Endothelial cell of umbilical vein (primary cell): ENCODE measurements around the gene HLA-DPB1. TPM values are rescaled to one million over a fixed set of nuclear protein-coding genes. Genes with fewer than 3 reads are reported as not detected.

Experiments used
- BruUV-seq: library from RNA; stranded (reverse); fragments of 400-500 nt; replicated peaks from 2 replicates; lab custom pipeline; 2021; lab: Mats Ljungman, UMichigan
- CTCF ChIA-PET: fragments of 300-600, 350-600 bp; sonication (Branson Sonifier 250); formaldehyde crosslinking; loops from one replicate; lab custom pipeline; 2021; ENCODE audit warnings: antibody characterized with exemption, inconsistent platforms; lab: Charles Lee
- POLR2A ChIA-PET: fragments of 300-600, 350-600 bp; sonication (Branson Sonifier 250); formaldehyde crosslinking; loops from one replicate; lab custom pipeline; 2021; ENCODE audit warnings: antibody characterized with exemption, inconsistent platforms; lab: Charles Lee
- DNase-seq: peaks from one replicate; pipeline ENCODE4 v3.0.0-alpha.2; 2011; ENCODE audit warnings: low read depth, low spot score
- FAIRE-seq: peaks from 2 replicates; lab custom pipeline; 2011; peaks lifted over from hg19 to GRCh38; lab: Jason Lieb, UNC
- H2AFZ ChIP-seq: 2 replicates; pipeline ENCODE4 v1.6.0; 2012; ENCODE audit warnings: low read depth, low read length, control low read depth, inconsistent platforms
- H3K27ac ChIP-seq: 2 replicates; pipeline ENCODE4 v1.5.1; 2011; ENCODE audit warnings: low read depth, mild to moderate bottlenecking, control low read depth, low read length, moderate library complexity; ENCODE audit not compliant: insufficient read depth
- H3K27me3 ChIP-seq, 2 experiments: 2 replicates each; pipeline versions ENCODE4 v1.6.0 to v1.6.1; 2011; ENCODE audit warnings: low read length in 2 of 2, mixed read lengths in 1 of 2; ENCODE audit not compliant: control insufficient read depth in 2 of 2, insufficient read depth in 2 of 2
- H3K36me3 ChIP-seq, 2 experiments: 2 replicates in 1 of 2; 3 replicates in 1 of 2; pipeline ENCODE4 v1.5.1; 2011; ENCODE audit warnings: low read length in 2 of 2, mild to moderate bottlenecking in 1 of 2, moderate library complexity in 1 of 2; ENCODE audit not compliant: control insufficient read depth in 2 of 2, insufficient read depth in 2 of 2; ENCODE audit errors: extremely low read depth in 1 of 2
- H3K4me1 ChIP-seq: 3 replicates; pipeline ENCODE4 v1.5.1; 2011; ENCODE audit warnings: mild to moderate bottlenecking, low read length; ENCODE audit not compliant: control insufficient read depth, insufficient read depth; ENCODE audit errors: extremely low read depth
- H3K4me2 ChIP-seq: 2 replicates; pipeline ENCODE4 v1.6.1; 2011; ENCODE audit warnings: low read length, control low read depth, mixed read lengths; ENCODE audit not compliant: insufficient read depth
- H3K4me3 ChIP-seq, 3 experiments: fragments of 200-600 bp in 1 of 3; sonication (generic), shearing (Covaris generic) in 1 of 3; replicated peaks in 1 of 3; 2 replicates each; pipeline ENCODE4 v1.5.1; 2011 to 2016; ENCODE audit warnings: control low read depth in 3 of 3, low read length in 3 of 3, mild to moderate bottlenecking in 2 of 3, inconsistent platforms in 1 of 3, low read depth in 1 of 3, moderate library complexity in 1 of 3; ENCODE audit not compliant: insufficient read depth in 1 of 3
- H3K79me2 ChIP-seq: 2 replicates; pipeline ENCODE4 v1.6.0; 2012; ENCODE audit warnings: low read length, inconsistent platforms; ENCODE audit not compliant: control insufficient read depth, insufficient read depth
- H3K9ac ChIP-seq: replicated peaks from 2 replicates; pipeline ENCODE3; 2011; ENCODE audit warnings: low read length, control low read depth; ENCODE audit not compliant: insufficient read depth; ENCODE audit errors: extremely low read depth
- H3K9me1 ChIP-seq: replicated peaks from 3 replicates; pipeline ENCODE4 v1.6.0; 2011; ENCODE audit warnings: mild to moderate bottlenecking, low read length; ENCODE audit not compliant: control insufficient read depth, insufficient read depth; ENCODE audit errors: extremely low read depth
- H3K9me3 ChIP-seq: replicated peaks from 2 replicates; pipeline ENCODE4 v1.5.1; 2012; ENCODE audit warnings: low read length, inconsistent platforms; ENCODE audit not compliant: control insufficient read depth, insufficient read depth
- H4K20me1 ChIP-seq: replicated peaks from 2 replicates; pipeline ENCODE3; 2011; ENCODE audit warnings: mild to moderate bottlenecking, low read length; ENCODE audit not compliant: control insufficient read depth, insufficient read depth; ENCODE audit errors: extremely low read depth
- EZH2 ChIP-seq: IDR thresholded peaks from 2 replicates; pipeline ENCODE4 v1.6.1; 2012; ENCODE audit warnings: borderline replicate concordance, low read depth, mild to moderate bottlenecking, moderate library complexity, low read length, inconsistent platforms; ENCODE audit not compliant: severe bottlenecking
- FOS ChIP-seq: IDR thresholded peaks from 2 replicates; pipeline ENCODE4 v1.6.1; 2011; ENCODE audit warnings: mild to moderate bottlenecking, low read length, moderate library complexity, borderline replicate concordance; ENCODE audit not compliant: insufficient read depth
- GATA2 ChIP-seq: IDR thresholded peaks from 2 replicates; pipeline ENCODE4 v1.7.0; 2011; ENCODE audit warnings: low read depth, mild to moderate bottlenecking, moderate library complexity, mixed read lengths, low read length; ENCODE audit not compliant: insufficient read length, insufficient read depth
- JUN ChIP-seq: IDR thresholded peaks from 2 replicates; pipeline ENCODE4 v1.6.1; 2011; ENCODE audit warnings: borderline replicate concordance, low read depth; ENCODE audit not compliant: insufficient read length, insufficient read depth
- MAX ChIP-seq: IDR thresholded peaks from 2 replicates; pipeline ENCODE4 v1.6.1; 2011; ENCODE audit not compliant: insufficient read depth, insufficient read length
- MYC ChIP-seq: IDR thresholded peaks from one replicate; pipeline ENCODE4 v1.6.1; 2011; ENCODE audit warnings: mild to moderate bottlenecking, low read depth, low read length
- POLR2A ChIP-seq: IDR thresholded peaks from 2 replicates; pipeline ENCODE4 v1.6.1; 2012; ENCODE audit warnings: low read depth, mild to moderate bottlenecking, control low read depth, low read length
- POLR2AphosphoS5 ChIP-seq: IDR thresholded peaks from 2 replicates; pipeline ENCODE4 v1.6.1; 2012; ENCODE audit warnings: low read depth, mild to moderate bottlenecking, control low read depth, low read length, moderate library complexity; ENCODE audit not compliant: insufficient read depth
- dilution Hi-C: fragments of 300-500 bp; cut with MboI; formaldehyde crosslinking; loops from one replicate; pipeline ENCODE4 v1.15.0; 2019; ENCODE audit warnings: low sequenced_read_pairs; ENCODE audit not compliant: extremely low pct_ligation_motif_present
- intact Hi-C: fragments of 100-400 bp; cut with micrococcal nuclease; formaldehyde crosslinking; loops from one replicate; pipeline ENCODE4 v1.10.0; 2022
- polyA plus RNA-seq, 4 experiments: library from polyadenylated mRNA; depleted of rRNA in 3 of 4; stranded (reverse) in 3 of 4; unstranded in 1 of 4; fragments of >200 nt; gene quantifications; 2 replicates each; pipeline versions ENCODE4 v1.2.1 to v1.2.3, GENCODE V29; 2011 to 2012; ENCODE audit warnings: missing spikeins in 1 of 4
- total RNA-seq: library from RNA; stranded (reverse); gene quantifications from 2 replicates; pipeline ENCODE4 v1.2.3, GENCODE V29; 2021
- TF ChIP-seq, protein P1 (sequence below), 2 donors: IDR thresholded peaks; 1 replicate in 1 of 2; 2 replicates in 1 of 2; pipeline ENCODE4 v1.5.1; 2011; ENCODE audit warnings: low read length in 2 of 2, mild to moderate bottlenecking in 2 of 2, moderate library complexity in 2 of 2, control low read depth in 1 of 2, inconsistent platforms in 1 of 2, low read depth in 1 of 2; ENCODE audit not compliant: insufficient read depth in 1 of 2; ENCODE audit errors: extremely low read depth in 1 of 2

Gene HLA-DPB1
- total and polyA plus RNA-seq, 2 donors (not counting 3 experiments of a cell fraction or from before 2014, with no cell fraction given) = 2.3 to 38.0 TPM

DNA sequence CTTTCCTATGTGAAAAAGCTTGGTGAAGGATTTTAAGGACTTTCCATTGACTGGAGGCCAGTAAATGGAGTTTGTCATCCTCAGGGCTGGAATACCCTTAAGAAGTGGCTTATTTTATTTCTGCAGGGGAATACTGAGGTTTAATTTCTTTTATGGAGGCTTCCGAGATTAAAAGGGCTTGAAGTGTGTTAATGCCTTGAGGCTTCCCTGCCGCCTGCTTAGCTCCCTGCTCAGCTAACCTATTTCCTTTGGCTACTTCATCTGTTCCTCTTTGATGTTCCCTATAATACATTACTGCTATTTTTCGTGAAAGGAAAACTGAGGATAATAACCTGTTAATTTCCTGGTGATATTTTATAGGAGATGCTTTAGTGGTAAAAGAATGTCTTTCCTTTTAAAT lies 44.2 kb downstream of the HLA-DPB1 start:
- no peak overlapping the region for H2AFZ ChIP-seq
- no peaks in the 10 kb centered on the region for H3K9me1 ChIP-seq
- no peak overlapping the region for H3K9ac ChIP-seq
- peaks cover 36 to 37% of the 10 kb centered on the region in 2 experiments for H3K27me3 ChIP-seq
- H3K4me1 ChIP-seq = no peaks in the 10 kb centered on the region
- no peak overlapping the region for H3K4me2 ChIP-seq
- no peak overlapping the region for H3K4me3 ChIP-seq
- intact Hi-C loops = no loop called here
- FAIRE-seq (no peak), DNase-seq (no peak)
- H3K79me2 ChIP-seq = no peaks in the 10 kb centered on the region
- no peak overlapping the region for H3K27ac ChIP-seq
- BruUV-seq = no TSS peak
- POLR2A ChIA-PET = no interaction called here
- TF ChIP-seq FOS (no peak), MAX (no peak), JUN (no peak), MYC (no peak), EZH2 (no peak), GATA2 (no peak), POLR2AphosphoS5 (no peak), POLR2A (no peak)
- TF ChIP-seq, protein P1, sequence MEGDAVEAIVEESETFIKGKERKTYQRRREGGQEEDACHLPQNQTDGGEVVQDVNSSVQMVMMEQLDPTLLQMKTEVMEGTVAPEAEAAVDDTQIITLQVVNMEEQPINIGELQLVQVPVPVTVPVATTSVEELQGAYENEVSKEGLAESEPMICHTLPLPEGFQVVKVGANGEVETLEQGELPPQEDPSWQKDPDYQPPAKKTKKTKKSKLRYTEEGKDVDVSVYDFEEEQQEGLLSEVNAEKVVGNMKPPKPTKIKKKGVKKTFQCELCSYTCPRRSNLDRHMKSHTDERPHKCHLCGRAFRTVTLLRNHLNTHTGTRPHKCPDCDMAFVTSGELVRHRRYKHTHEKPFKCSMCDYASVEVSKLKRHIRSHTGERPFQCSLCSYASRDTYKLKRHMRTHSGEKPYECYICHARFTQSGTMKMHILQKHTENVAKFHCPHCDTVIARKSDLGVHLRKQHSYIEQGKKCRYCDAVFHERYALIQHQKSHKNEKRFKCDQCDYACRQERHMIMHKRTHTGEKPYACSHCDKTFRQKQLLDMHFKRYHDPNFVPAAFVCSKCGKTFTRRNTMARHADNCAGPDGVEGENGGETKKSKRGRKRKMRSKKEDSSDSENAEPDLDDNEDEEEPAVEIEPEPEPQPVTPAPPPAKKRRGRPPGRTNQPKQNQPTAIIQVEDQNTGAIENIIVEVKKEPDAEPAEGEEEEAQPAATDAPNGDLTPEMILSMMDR (IDR thresholded peaks at IDR 0.05; ENCODE audit: extremely low read depth in 1 of 2, insufficient read depth in 1 of 2, low read depth in 1 of 2, low read length in 2 of 2) = no peak
- dilution Hi-C loops = no loop called here
- no peaks in the 10 kb centered on the region for H3K36me3 ChIP-seq
- no peaks in the 10 kb centered on the region for H4K20me1 ChIP-seq
- CTCF ChIA-PET = interaction anchor here (0.9 to 4.6 kb wide), 14 partner anchors 10 to 186 kb away, joined by 3 to 55 read pairs (median 4); partner anchors contain the start of gene HLA-DPB1
- H3K9me3 ChIP-seq = no peaks in the 10 kb centered on the region
